ENCODE data around the gene TSPAN14.

Gene TSPAN14

DNA sequence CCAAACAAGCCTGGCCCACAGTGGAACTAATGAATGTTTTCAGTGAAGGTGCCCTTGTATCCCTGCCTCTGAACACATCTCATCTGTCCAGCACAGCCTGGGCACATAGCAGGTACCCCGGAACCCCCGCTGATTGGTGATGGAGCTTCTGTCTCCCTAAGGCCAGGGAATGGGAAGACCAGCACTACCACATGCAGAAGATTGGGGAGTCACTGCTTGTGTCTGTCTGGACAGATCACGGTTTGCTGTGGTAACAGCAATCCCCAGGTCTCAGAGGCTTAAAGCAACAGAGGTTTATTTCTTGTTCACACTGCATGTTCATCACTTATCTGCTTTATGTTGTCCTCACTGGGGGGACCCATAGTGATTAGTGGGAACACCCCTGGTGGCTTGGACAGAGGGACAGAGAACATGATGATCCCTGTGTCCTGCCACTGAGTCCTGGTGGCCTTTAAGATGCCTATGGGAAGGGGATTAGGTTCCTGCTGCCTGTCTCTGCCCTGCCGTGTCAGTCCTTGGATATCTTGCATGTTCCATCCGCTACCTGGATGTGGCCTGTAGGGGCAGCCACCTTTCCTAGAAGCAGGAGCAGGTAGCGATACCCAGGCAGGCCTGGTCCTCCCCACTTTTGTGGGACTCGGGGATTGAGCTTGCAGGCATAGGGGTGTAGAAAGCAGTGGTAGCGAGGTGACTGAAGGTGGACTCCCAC is 3.6 kb downstream of the TSPAN14 start:
- DNase-seq = no peak

DNA sequence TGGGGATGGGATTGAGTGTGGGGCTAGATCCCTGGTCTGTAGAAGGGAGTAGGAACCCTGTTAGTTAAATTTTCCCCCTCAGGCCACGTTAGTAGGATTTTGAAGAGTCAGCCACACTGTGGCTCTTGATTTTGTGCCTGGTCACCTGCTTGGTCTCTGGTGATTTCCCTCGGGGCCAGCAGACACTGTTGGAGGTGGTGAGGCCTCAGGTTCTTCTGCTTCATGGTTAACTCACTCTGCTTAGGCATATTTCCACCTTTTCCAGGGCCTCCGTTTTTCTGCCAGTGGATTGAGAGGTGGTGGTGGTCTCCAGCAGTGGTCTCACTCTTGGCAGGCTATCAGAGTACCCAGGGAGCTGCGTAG is 4.1 kb downstream of the TSPAN14 start:
- no peak for DNase-seq

DNA sequence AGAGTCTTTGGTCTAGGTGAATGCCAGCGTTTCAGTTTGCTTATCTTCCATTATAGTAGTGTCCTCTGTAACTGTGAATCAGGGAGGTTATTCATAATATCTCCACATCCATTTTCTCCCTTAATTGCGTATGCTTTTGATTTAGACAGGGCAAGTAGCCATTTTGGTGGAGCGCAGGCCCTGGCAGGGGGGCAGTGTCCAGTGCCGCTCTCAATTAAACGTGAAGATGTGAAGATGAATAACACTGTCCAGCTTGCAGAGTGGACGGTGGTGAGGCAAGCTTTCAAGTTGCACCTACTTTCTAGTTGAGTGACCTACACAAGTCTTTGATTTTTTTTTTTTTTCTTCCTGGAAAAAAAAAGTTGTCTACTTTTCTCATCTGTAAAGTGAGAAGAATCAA is 4.5 kb downstream of the TSPAN14 start:
- DNase-seq = no peak

DNA sequence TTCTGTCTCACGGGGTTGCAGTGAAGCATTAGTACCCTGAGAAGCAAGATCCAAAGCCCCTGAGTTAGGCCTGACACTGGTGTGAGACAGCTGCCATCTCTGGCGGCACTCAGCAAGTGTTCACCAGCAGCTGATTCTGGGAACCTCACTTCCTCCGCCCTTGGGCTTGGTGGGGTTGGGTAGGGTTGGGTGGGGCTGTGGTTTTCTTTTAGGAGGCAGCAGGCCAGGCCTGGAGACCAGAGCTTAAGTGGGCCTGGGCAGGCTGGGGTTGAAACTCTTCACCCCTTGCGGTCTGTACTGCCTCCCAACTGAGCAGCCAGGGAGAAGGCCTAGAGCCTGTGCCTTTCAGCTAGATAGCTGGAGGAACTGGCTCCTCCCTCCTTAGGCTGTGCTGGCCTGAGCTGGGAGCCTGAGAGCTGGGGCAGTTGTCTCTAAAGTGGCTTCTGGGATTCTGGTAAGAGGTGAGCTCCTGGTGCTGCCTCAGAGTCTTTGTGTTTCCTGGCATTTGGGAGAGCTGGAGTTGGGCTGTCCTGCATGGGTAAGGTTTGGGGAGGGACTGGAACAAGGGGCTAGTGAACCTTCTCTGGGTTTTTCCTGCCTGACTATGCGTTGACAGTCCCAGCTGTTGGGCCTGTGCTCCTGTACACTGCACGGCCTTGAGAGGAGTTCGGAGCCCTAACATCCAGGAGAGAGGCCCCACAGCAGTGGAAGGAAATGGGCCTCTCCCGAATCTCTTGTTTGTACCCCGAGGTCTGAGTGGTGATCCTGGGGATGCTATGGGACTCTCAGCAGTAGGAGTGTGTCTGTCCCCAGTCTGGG is 5.1 kb downstream of the TSPAN14 start:
- DNase-seq = no peak

DNA sequence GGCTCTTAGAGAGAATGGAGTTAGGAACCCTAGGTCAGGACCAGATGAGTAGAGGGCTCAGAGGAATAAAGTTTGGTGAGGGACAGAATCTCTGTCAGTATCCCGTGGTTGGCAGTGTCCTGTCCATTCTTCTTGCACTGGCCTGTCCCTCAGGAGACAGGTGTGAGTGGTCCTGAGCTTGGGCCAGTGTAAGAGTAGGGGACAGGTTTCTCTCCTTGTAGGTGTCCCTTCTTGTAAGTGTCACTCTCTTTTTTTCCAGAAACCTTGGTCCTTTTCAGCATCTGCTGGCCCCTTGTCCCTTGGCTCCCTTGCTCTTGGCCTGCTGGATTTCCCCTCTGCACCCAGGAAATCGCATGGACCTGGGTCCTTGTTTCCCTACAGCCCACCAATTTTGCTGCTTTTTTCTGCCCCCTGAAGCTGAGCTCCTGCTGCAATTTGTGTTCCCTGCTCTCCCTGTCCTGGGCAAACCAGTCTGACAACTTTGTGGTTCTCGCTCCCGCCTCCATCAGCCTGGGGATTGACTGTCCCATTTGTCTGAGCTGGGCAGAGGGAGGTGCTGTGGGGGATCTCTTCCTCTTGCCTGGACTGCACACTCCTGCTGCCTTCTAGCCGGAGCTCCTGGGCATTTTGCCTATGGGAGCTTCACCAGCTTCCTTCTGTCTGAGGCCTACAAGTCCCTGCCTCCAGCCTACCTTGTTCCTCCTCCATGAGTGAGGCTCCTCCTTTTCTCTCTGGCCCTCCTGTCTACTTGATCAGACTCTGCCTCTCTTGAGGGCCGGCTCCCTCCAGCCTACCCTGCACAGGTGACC is 6.5 kb downstream of the TSPAN14 start:
- DNase-seq = no peak

DNA sequence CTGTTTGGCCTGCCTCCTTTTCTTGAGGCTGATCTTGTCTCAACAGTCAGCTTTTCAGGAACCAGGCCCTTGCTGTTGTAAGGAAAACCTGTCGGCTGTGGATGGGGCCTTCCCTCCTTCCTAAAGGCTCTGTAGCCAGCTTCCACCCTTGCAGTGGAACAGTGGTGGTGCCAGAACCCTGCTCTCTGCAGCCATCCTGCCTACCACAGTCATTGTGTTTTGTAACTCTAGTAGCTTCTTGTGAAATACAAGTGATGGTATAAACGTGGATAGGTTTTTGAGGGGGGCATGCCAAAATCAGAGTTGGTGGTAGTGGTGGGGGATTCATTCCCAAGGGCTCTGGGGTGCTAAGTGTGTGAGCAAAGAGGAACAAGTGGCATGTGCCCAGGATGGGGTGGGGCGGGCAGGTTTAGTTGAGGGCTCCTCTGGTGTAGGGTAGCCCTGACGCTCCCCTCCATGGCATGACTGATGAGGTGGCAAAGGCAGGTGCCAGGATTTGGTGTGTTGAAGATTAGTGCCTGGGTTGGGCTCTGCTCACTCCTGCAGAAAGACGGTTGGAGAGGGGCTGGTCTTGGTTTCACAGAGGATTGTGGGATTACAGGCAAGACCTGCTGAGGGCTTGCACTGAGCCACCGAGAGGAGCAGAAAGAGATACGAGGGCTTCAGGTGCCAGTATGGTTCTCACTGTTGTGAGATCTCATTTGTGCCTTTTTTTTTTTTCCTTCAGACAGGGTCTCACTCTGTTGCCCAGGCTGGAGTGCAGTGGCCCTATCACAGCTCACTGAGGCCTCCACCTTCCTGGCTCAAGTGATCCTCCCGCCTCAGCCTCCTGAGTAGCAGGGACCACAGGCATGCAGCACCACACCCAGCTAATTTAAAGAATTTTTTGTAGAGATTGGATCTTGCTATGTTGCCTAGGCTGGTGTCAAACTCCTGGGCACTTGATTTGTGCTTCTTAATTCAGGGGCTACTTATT is 7.4 kb downstream of the TSPAN14 start:
- no peak for DNase-seq

DNA sequence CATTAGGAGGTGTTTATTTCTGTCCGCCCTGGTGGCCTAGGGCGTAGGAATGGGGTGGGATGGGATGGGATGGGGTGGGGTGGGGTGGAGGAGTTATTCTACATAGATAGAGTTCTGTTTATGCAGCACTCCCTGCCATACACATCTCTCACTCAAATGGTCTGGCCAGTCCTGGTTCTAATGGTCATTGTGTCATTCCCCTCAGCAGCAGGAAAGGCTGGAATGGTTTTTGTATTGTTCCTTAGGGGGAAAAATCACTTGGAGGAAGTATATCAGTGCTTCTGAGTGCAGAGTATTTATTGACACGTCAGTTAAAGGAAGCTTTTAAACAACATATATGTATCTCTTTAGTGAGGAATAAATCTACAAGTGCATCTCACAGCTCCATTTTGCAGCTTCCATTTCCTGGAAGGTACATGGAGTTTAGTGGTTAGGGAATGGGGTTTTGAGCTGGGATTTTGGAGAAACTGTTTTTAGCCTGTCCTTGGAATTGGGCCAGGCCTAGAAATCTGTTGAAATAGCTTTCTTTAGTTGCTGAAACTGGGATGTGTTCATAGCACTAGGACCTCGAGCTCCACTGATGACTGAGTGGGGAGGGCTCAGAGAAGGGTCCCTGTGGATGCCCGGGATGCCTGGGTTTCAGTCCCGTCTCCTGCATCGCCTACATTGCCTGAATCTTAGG is 8.3 kb downstream of the TSPAN14 start:
- no peak for DNase-seq

DNA sequence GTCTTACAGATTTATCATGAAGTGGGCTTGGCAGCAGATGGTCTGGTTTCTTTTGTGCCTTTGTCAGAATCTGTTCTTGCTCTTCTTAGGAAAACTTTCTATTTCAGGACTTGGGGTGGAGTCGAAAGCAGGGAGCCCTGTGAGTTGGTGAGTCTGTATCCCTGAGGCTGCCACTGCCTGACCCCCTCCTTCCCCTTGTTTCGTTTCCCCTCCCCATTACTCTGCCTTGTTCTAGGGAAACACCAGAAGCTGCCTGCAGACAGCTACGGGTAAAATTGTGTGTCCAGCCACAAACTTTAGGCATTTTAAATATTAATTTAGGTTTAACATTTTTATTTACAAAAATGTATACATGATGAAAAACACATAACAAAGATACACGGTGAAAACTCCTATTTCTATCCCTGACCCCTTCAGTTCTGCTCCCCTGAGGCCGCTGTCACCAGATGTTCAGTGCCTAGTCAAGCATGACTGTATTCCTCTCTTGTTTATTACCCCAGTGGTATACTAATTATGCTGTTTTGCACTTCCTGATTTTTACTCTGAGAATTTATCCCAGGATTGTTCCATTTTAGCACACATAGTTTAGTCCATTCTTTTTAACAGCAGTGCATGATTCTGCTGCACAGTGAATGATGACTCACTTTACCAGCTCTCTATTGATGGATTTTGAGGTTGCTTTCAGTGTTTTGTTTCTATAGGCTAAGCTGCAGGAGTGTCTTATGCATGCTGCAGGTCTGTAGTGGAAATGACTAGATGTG is 9.1 kb downstream of the TSPAN14 start:
- no peak for DNase-seq

DNA sequence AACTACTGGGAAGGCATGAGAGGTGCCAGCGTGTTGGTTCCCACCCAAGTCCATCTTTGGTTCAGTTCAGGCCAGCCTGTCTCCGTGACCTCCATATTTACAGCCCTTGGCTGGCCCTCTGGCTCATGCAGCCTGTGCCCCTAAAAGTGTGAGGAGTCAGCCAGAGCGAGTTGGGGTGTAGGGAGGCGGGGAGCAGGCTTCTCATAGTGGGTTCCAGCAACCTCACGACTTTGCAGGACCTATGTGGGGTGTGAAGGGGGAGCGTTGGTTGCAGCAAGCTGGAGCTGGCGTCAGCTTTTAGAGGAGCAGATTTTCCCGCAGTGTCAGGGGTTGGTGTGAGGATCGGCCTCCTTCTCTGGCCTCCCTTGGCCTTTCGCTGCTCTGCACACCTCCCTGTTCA is 9.8 kb downstream of the TSPAN14 start:
- no peak for DNase-seq

DNA sequence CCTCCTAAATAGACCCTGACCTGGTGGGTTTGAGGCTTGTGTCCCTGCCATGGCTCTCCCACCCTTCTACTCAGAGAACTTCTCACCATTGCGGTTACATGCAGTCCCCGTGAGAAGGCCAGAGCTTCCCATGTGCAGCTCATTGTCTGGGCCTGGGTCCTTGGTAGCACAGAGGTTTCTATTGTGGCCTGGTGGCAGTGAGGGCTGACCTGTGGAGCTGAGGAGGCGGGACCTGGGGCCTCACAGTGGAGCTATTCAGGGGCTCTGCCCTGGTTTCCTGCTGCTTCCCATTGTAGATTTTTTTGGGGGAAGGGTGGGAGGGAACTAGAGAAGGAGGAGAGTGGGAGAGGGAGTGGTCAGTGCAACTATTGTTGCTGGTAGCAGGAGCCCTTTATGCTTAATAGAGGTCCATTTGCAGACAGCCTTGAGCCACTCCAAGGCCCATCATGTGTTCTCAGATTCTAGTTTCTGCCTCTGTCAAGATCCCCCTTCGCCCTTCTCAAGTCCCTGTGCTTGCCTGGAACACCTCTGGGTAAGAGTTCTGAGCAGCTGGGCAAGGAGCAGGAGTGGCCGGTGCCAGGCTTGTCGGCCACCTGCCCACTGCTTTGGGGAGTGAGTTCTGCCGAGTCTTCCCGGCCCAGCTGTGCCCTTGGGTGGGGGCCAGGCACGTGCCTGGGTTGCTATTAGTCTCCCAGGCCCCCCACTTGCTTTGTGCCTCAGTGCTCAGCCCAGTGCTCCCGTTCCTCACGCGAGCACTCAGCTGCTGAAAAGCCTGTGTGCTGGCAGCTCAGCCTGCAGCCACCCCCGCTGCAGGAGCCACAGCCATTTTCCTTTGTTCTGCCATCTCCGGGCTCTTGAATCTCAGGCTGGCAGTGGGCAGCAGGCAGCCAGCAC is 10.7 kb downstream of the TSPAN14 start:
- no peak for DNase-seq

DNA sequence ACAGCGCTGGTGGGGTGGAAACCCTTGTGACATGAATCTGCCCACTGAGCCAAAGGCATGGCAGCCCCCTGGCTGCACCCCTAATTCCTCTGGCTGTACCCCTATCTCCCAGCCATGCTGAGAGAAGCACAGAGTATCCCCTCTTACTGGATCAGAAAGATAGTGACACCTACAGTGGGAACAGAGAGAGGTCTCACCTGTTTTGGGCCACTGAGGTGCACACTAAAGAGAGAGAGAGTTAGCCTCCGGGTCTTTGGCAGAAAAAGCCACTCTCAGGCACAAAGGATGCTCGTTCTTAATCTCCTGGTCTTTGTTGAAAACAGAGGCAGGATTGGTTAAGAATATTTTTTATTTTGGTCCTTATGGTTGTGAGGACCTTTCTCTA is 11.3 kb downstream of the TSPAN14 start:
- no peak for DNase-seq

DNA sequence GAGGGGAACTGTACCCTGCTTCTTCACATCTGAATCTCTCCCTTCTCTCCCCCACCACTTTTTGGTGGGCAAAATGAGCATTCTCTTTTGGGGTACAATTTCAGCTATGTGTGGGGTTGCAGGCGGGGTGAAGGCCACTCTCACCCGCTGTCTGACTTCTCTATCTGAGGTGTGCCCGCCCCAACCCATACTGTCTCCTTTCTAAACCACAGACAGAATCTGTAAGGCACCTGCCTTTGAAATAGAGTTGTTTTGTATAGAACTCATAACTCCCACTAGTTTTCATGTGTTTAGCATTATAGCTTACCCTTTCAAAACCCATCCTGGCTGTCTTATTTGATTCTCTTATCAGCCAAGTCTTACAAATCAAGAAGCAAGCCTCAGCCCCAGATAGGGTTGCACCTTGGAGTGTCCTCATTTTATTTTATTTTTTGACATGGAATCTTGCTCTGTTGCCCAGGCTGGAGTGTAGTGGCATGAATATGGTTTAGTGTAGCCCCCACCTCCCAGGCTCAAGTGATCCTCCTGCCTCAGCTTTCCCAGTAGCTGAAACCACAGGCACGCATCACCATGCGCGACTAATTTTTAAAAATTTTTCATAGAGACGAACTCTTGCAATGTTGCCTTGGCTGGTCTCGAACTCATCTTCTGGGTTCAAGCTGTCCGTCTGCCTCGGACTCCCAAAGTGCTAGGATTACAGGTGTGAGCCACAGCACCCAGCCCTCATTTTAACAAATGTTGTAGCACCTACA is 11.9 kb downstream of the TSPAN14 start:
- no peak for DNase-seq

DNA sequence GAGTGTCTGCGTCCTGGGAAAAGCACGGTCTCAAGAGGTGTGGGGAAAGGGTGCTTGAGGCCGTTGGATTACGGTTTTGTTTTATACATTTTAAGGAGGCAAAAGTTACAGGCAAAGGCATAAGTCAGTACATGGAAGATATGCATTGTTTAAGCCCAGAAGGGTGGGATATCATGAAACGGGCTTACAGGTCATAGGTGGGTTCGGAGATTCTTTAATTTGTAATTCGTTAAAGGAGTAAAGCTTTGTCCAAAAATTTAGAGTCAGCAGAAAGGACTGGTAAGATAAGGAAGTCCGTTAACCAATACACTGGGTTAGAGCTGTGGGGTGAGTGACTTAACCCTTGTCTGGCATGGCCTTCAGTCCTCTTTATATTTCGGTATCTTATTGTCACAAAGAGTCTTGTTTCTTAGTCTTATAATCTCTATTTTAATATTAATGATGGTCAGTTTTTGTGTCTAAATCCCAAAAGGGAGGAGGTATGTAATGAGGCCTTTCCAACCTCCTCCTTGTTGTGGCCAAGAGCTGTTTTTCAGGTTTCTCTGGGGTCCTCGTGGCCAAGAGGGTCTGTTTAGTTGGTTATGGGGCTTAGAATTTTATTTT is 12.7 kb downstream of the TSPAN14 start:
- DNase-seq = no peak

DNA sequence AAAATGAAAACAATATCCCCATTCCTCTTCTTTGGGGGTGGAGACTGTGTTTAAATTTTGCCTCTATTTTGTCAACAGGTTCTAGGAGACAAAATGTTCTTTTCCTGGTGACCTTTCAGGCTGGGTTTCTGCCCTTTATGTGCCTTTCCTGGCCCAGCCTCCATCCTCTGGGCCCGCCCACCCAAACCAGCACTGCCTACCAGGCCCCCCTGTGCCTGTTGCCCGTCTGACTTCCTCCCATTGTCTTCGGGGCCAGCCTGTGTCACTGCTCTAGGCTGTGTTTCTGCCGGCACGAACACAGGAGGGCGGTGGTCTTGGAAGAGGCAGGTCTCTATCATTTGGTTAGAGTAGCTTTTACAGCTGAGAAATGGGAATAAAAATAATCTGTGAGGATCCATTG is 13.9 kb downstream of the TSPAN14 start:
- no peak for DNase-seq

DNA sequence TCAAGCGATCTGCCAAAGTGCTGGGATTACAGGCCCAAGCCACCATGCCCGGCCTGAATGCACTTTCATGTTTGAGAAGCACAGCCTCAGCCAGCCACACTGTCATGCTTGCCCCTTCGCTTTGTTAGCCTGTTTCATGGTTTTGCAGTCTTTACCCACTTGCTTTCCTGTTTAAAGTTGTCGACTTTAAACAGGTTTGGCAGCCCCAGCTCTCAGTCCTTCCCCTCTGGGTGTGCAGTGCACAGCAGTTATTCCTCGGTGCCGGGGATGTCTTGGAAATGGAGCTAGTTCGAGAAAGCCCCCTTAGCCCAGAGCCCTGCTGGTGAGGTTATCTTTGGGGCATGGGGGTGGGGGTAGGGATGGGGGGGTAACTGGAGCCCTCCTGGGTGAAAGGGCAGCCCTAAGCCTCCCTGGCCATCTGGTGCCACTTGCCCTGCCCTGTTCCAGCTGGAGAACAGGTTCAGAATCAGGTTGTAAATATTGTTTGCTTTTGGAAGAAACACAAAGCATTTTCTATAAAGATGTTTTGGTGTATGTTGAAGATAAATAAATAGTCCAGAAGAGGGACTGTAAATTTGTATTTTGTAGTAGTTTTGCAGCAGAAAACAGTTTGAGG is 14.8 kb downstream of the TSPAN14 start:
- DNase-seq = no peak

DNA sequence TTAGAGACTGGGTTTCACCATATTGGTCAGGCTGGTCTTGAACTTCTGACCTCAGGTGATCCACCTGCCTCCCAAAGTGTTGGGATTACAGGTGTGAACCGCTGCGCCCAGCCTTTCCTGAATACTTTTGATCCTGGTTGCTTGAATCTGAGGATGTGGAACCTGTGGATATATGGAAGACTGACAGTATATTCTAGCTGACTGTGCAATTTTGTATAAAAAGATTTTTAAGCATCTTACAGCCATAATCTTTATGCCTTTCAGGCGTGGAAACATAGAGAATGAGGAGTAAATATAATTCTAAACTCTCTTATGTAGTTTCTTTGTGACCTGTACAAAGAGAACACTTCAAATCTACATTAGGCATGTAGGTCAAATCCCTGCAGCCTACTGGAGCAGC is 16.2 kb downstream of the TSPAN14 start:
- no peak for DNase-seq

DNA sequence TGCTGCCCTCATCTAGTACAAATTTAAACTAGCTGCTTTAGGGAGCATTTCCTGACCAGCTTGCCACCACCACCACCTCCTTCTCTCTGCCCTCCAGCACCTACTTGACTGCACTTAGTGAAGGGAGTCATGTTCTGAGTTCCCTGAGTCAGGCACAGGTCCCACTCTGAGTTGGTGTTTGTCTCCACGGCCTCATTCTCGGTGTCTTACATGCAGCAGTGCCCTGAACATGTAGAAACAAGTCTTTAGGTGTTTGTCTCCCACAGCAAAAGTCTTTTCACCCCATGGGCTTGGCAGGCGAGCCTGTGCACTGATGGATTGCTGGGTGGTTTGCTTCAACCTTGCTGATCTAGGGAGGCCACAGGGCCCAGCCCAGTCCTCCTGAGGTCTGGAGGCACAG is 16.9 kb downstream of the TSPAN14 start:
- DNase-seq = no peak

DNA sequence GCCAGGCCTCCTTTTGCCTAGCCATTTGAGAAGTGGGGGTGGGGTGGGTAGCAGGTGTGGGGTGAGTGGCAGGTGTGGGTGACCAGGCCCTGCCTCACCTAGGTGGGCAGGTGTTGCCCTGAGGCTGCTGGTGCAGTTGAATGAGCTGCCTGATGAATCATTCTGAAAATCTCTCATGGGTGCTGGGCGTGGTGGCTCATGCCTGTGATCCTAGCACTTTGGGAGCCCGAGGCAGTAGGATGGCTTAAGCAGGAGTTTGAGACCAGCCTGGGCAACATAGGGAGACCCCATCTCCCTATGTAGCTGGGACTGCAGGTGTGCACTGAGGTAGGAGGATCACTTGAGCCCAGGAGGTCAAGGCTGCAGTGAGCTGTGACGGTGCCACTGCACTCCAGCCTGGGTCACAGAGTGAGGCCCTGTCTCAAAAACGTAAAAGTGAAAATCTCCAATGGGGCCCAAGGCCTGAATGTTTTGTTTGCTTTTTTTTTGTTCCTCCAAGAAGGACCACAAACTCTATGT is 17.7 kb downstream of the TSPAN14 start:
- peak; percentile 13 for DNase-seq
